B cell (primary cell): ENCODE results near the gene TMEM132D. TPM values are rescaled to one million over a fixed set of nuclear protein-coding genes. Genes with fewer than 3 reads are reported as not detected.

Source experiments
- ATAC-seq: fragments of 200-7000 bp; cut with Tn5 transposase; one replicate; pipeline ENCODE4 v1.10.0; 2021; ENCODE audit warnings: low read depth, mild to moderate bottlenecking, moderate number of reproducible peaks, moderate library complexity
- CTCF ChIA-PET: fragments of 350-600 bp; sonication (Branson Sonifier 250); formaldehyde crosslinking; loops from one replicate; lab custom pipeline; 2021; ENCODE audit warnings: antibody characterized with exemption, inconsistent platforms; lab: Charles Lee
- POLR2A ChIA-PET: fragments of 350-600 bp; sonication (Branson Sonifier 250); formaldehyde crosslinking; loops from one replicate; lab custom pipeline; 2021; ENCODE audit warnings: antibody characterized with exemption; lab: Charles Lee
- DNase-seq: peaks from one replicate; pipeline ENCODE4 v3.0.0; 2013
- H2AFZ ChIP-seq: 2 replicates; pipeline ENCODE4 v1.6.1; 2012; ENCODE audit warnings: mild to moderate bottlenecking, low read depth, low read length; ENCODE audit not compliant: insufficient read depth, poor library complexity, severe bottlenecking
- H3K27ac ChIP-seq, 2 donors: 1 replicate in 1 of 2; 2 replicates in 1 of 2; pipeline ENCODE4 v1.5.1; 2012 to 2013; ENCODE audit warnings: low read length in 2 of 2, mild to moderate bottlenecking in 2 of 2, moderate library complexity in 1 of 2
- H3K27me3 ChIP-seq, 4 experiments: fragments of 200-600 bp in 1 of 4; sonication (generic) in 1 of 4; replicated peaks in 1 of 4; 1 replicate in 2 of 4; 2 replicates in 2 of 4; pipeline versions ENCODE4 v1.6.1 to v1.7.0; 2013 to 2016; ENCODE audit warnings: low read length in 3 of 4, mild to moderate bottlenecking in 2 of 4, mixed read lengths in 1 of 4, moderate library complexity in 1 of 4; ENCODE audit not compliant: insufficient read depth in 4 of 4, control insufficient read depth in 3 of 4; ENCODE audit errors: control extremely low read depth in 1 of 4
- H3K36me3 ChIP-seq, 2 experiments: replicated peaks in 1 of 2; 1 replicate in 1 of 2; 2 replicates in 1 of 2; pipeline versions ENCODE4 v1.6.1 to v1.7.1; 2013; ENCODE audit warnings: low read length in 1 of 2; ENCODE audit not compliant: insufficient read depth in 2 of 2, control insufficient read depth in 1 of 2; ENCODE audit errors: control extremely low read depth in 1 of 2, extremely low read depth in 1 of 2
- H3K4me1 ChIP-seq, 2 donors: fragments of 200-600 bp in 1 of 2; sonication (generic) in 1 of 2; 1 replicate in 1 of 2; 2 replicates in 1 of 2; pipeline versions ENCODE4 v1.5.1 to v1.6.1; 2013 to 2017; ENCODE audit warnings: low read length in 2 of 2; ENCODE audit not compliant: control insufficient read depth in 2 of 2, insufficient read depth in 2 of 2
- H3K4me2 ChIP-seq: replicated peaks from 2 replicates; pipeline ENCODE3; 2012; ENCODE audit warnings: mild to moderate bottlenecking, low read depth, low read length; ENCODE audit not compliant: poor library complexity, severe bottlenecking
- H3K4me3 ChIP-seq, 5 experiments: fragments of 200-600 bp in 1 of 5; sonication (generic) in 1 of 5; 1 replicate in 3 of 5; 2 replicates in 2 of 5; pipeline versions ENCODE4 v1.5.1 to v1.7.0; 2011 to 2016; ENCODE audit warnings: low read length in 4 of 5, mild to moderate bottlenecking in 4 of 5, low read depth in 2 of 5, control low read depth in 1 of 5, moderate library complexity in 1 of 5; ENCODE audit not compliant: insufficient read depth in 1 of 5; ENCODE audit errors: control extremely low read depth in 1 of 5, extremely low read depth in 1 of 5
- H3K79me2 ChIP-seq: fragments of 200-600 bp; sonication (generic); one replicate; pipeline ENCODE4 v1.6.0; 2016; ENCODE audit warnings: low read length; ENCODE audit not compliant: control insufficient read depth, insufficient read depth
- H3K9ac ChIP-seq: fragments of 200-600 bp; sonication (generic); 2 replicates; pipeline ENCODE4 v1.6.1; 2017; ENCODE audit warnings: mild to moderate bottlenecking, low read length, moderate library complexity
- H3K9me3 ChIP-seq, 3 donors: one replicate each; pipeline versions ENCODE4 v1.6.1 to v1.7.1; 2013; ENCODE audit warnings: low read length in 2 of 3; ENCODE audit not compliant: control insufficient read depth in 2 of 3, insufficient read depth in 1 of 3; ENCODE audit errors: control extremely low read depth in 1 of 3
- H4K20me1 ChIP-seq: 2 replicates; pipeline ENCODE4 v1.6.0; 2012; ENCODE audit warnings: mild to moderate bottlenecking, low read length; ENCODE audit not compliant: insufficient read depth, control insufficient read depth, poor library complexity, severe bottlenecking
- H3K27ac Mint-ChIP-seq: one replicate; pipeline ENCODE4 v1.8.0; 2021; ENCODE audit warnings: mixed read lengths
- H3K27me3 Mint-ChIP-seq: one replicate; pipeline ENCODE4 v1.8.0; 2021; ENCODE audit warnings: mixed read lengths
- H3K4me1 Mint-ChIP-seq: one replicate; pipeline ENCODE4 v1.8.0; 2021; ENCODE audit warnings: mixed read lengths
- H3K4me3 Mint-ChIP-seq: one replicate; pipeline ENCODE4 v1.8.0; 2021; ENCODE audit warnings: mixed read lengths
- H3K9me3 Mint-ChIP-seq: one replicate; pipeline ENCODE4 v1.8.0; 2022; ENCODE audit warnings: mixed read lengths; ENCODE audit not compliant: insufficient read depth
- EZH2 ChIP-seq: IDR thresholded peaks from 2 replicates; pipeline ENCODE4 v1.6.1; 2012; ENCODE audit warnings: borderline replicate concordance, low read depth, mild to moderate bottlenecking, moderate library complexity, low read length; ENCODE audit not compliant: insufficient read depth, poor library complexity, severe bottlenecking
- WGBS: methylation state at CpG from one replicate; pipeline ENCODE4 v1.1.5; 2013; ENCODE audit warnings: missing lambda C conversion rate; ENCODE audit not compliant: insufficient coverage; 5-methylcytosine and 5-hydroxymethylcytosine counted together
- intact Hi-C: fragments of 100-400 bp; cut with micrococcal nuclease; formaldehyde crosslinking; loops from one replicate; pipeline ENCODE4 v1.10.0; 2022
- polyA plus RNA-seq: library from polyadenylated mRNA; depleted of rRNA; stranded (reverse); fragments of >200 nt; gene quantifications from 2 replicates; pipeline ENCODE4 v1.2.3, GENCODE V29; 2012
- total RNA-seq, 2 donors: library from RNA; stranded (reverse); fragments of 120-200 nt in 1 of 2; gene quantifications; 1 replicate in 1 of 2; 2 replicates in 1 of 2; pipeline versions ENCODE4 v1.2.3 to v1.2.4, GENCODE V29; 2013 to 2022
- TF ChIP-seq, protein P1 (sequence below): fragments of 200-600 bp; IDR thresholded peaks from one replicate; pipeline ENCODE4 v1.8.0; 2022; ENCODE audit warnings: antibody characterized with exemption, mild to moderate bottlenecking

The TMEM132D gene
- total and polyA plus RNA-seq, 2 donors (not counting 1 experiment from before 2014, with no cell fraction given) = not detected

- WGBS = 100% methylated on average over 1 of the region's 4 CpGs
- intact Hi-C loops = no loop called here
Measured at GRCh38 chr12:129657179-129657578, 246.6 kb downstream of the TMEM132D start.

GRCh38 chr12:129651951-129652350, 251.9 kb downstream of the TMEM132D start:
- CTCF ChIA-PET = no interaction called here
- Histone ChIP-seq H3K4me3 (no peak overlapping the region), H3K4me1 (no peaks in the 10 kb centered on the region), H3K79me2 (no peaks in the 10 kb centered on the region), H4K20me1 (no peaks in the 10 kb centered on the region), H3K9ac (no peak overlapping the region), H3K27ac (no peak overlapping the region), H2AFZ (no peak overlapping the region), H3K4me2 (no peak overlapping the region), H3K27me3 (no peaks in the 10 kb centered on the region), H3K9me3 (peaks cover 0 to 11% (median 2%) of the 10 kb centered on the region in 3 donors), H3K36me3 (no peaks in the 10 kb centered on the region)
- no peak overlapping the region for H3K4me3 Mint-ChIP-seq
- POLR2A ChIA-PET = no interaction called here
- DNase-seq = no peak
- no peaks in the 10 kb centered on the region for H3K4me1 Mint-ChIP-seq
- WGBS = 90% methylated on average over 4 of the region's 6 CpGs
- intact Hi-C loops = no loop called here
- no peak for TF ChIP-seq EZH2
- TF ChIP-seq, protein P1, sequence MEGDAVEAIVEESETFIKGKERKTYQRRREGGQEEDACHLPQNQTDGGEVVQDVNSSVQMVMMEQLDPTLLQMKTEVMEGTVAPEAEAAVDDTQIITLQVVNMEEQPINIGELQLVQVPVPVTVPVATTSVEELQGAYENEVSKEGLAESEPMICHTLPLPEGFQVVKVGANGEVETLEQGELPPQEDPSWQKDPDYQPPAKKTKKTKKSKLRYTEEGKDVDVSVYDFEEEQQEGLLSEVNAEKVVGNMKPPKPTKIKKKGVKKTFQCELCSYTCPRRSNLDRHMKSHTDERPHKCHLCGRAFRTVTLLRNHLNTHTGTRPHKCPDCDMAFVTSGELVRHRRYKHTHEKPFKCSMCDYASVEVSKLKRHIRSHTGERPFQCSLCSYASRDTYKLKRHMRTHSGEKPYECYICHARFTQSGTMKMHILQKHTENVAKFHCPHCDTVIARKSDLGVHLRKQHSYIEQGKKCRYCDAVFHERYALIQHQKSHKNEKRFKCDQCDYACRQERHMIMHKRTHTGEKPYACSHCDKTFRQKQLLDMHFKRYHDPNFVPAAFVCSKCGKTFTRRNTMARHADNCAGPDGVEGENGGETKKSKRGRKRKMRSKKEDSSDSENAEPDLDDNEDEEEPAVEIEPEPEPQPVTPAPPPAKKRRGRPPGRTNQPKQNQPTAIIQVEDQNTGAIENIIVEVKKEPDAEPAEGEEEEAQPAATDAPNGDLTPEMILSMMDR = no peak
- no peak for ATAC-seq
- H3K9me3 Mint-ChIP-seq = no peaks in the 10 kb centered on the region
- no peaks in the 10 kb centered on the region for H3K27me3 Mint-ChIP-seq
- H3K27ac Mint-ChIP-seq = no peak overlapping the region

More at GRCh38 chr12:129657179-129657578, 246.6 kb downstream of the TMEM132D start:
- POLR2A ChIA-PET = no interaction called here
- no peak for DNase-seq
- no peak overlapping the region for H3K4me3 Mint-ChIP-seq
- Histone ChIP-seq H4K20me1 (no peaks in the 10 kb centered on the region), H2AFZ (no peak overlapping the region), H3K9ac (no peak overlapping the region), H3K27me3 (no peaks in the 10 kb centered on the region), H3K36me3 (no peaks in the 10 kb centered on the region), H3K4me3 (no peak overlapping the region), H3K4me1 (no peaks in the 10 kb centered on the region), H3K4me2 (no peak overlapping the region), H3K9me3 (peaks cover 0 to 11% (median 2%) of the 10 kb centered on the region in 3 donors), H3K79me2 (no peaks in the 10 kb centered on the region), H3K27ac (no peak overlapping the region)
- no peaks in the 10 kb centered on the region for H3K9me3 Mint-ChIP-seq
- CTCF ChIA-PET = no interaction called here
- no peaks in the 10 kb centered on the region for H3K27me3 Mint-ChIP-seq
- no peaks in the 10 kb centered on the region for H3K4me1 Mint-ChIP-seq
- no peak for TF ChIP-seq EZH2
- TF ChIP-seq, protein P1 = no peak
- ATAC-seq = no peak
- H3K27ac Mint-ChIP-seq = no peak overlapping the region
